NCI-H526 (cell line): Measurements from ENCODE around the gene ITPR2.
"Not testable (repeated sequence)": the region's sequence is repeated elsewhere in the genome, so short reads cannot be mapped to it uniquely, and the experiment has no call there.

Experiments used
- DNase-seq, 2 experiments: peaks; one replicate each; lab custom pipeline; 2025; lab: John Stamatoyannopoulos, UW

The ITPR2 gene

GRCh38 chr12:26339976-26340375 is 493.0 kb downstream of the ITPR2 start:
- DNase-seq: no peak

GRCh38 chr12:26338586-26339572 is 494.1 kb downstream of the ITPR2 start:
- DNase-seq: no peak

GRCh38 chr12:26335651-26336050 is 497.3 kb downstream of the ITPR2 start:
- DNase-seq: no peak

- no peak for DNase-seq
Observed at GRCh38 chr12:26334621-26335124, 498.3 kb downstream of the ITPR2 start.

GRCh38 chr12:26331960-26332359 is 501.0 kb downstream of the ITPR2 start:
- DNase-seq: no peak

GRCh38 chr12:26331136-26331535 is 501.9 kb downstream of the ITPR2 start:
- no peak for DNase-seq

- no peak for DNase-seq
Observed at GRCh38 chr12:26327975-26328644, 504.9 kb downstream of the ITPR2 start.

GRCh38 chr12:26323673-26324072 is 509.3 kb downstream of the ITPR2 start:
- no peak for DNase-seq

- no peak for DNase-seq
Observed at GRCh38 chr12:26319511-26319910, 513.5 kb downstream of the ITPR2 start.

GRCh38 chr12:26318661-26319068 is 514.3 kb downstream of the ITPR2 start:
- DNase-seq: no peak

- DNase-seq: no peak
Observed at GRCh38 chr12:26317942-26318575, 514.9 kb downstream of the ITPR2 start.

- DNase-seq: not testable (repeated sequence)
Observed at GRCh38 chr12:26314103-26314502, 518.9 kb downstream of the ITPR2 start.

GRCh38 chr12:26310489-26310888 is 522.5 kb downstream of the ITPR2 start:
- not testable (repeated sequence) for DNase-seq

- DNase-seq: no peak
Observed at GRCh38 chr12:26309634-26310033, 523.4 kb downstream of the ITPR2 start.

GRCh38 chr12:26304273-26304672 is 528.7 kb downstream of the ITPR2 start:
- DNase-seq: no peak

- DNase-seq: no peak
Observed at GRCh38 chr12:26303418-26303817, 529.6 kb downstream of the ITPR2 start.

GRCh38 chr12:26302776-26303175 is 530.2 kb downstream of the ITPR2 start:
- DNase-seq: no peak

GRCh38 chr12:26299751-26300150 is 533.2 kb downstream of the ITPR2 start:
- no peak for DNase-seq

- DNase-seq: no peak
Observed at GRCh38 chr12:26298785-26299621, 534.0 kb downstream of the ITPR2 start.

GRCh38 chr12:26297396-26298070 is 535.5 kb downstream of the ITPR2 start:
- DNase-seq: no peak

GRCh38 chr12:26295001-26295400 is 538.0 kb downstream of the ITPR2 start:
- DNase-seq: no peak
